B cell (primary cell): ENCODE results near the gene ZEB1. TPM values are rescaled to one million over a fixed set of nuclear protein-coding genes. Genes with fewer than 3 reads are reported as not detected.

Experiments used
- ATAC-seq: fragments of 200-7000 bp; cut with Tn5 transposase; one replicate; pipeline ENCODE4 v1.10.0; 2021; ENCODE audit warnings: low read depth, mild to moderate bottlenecking, moderate number of reproducible peaks, moderate library complexity
- CTCF ChIA-PET: fragments of 350-600 bp; sonication (Branson Sonifier 250); formaldehyde crosslinking; loops from one replicate; lab custom pipeline; 2021; ENCODE audit warnings: antibody characterized with exemption, inconsistent platforms; lab: Charles Lee
- POLR2A ChIA-PET: fragments of 350-600 bp; sonication (Branson Sonifier 250); formaldehyde crosslinking; loops from one replicate; lab custom pipeline; 2021; ENCODE audit warnings: antibody characterized with exemption; lab: Charles Lee
- DNase-seq: peaks from one replicate; pipeline ENCODE4 v3.0.0; 2013
- H2AFZ ChIP-seq: 2 replicates; pipeline ENCODE4 v1.6.1; 2012; ENCODE audit warnings: mild to moderate bottlenecking, low read depth, low read length; ENCODE audit not compliant: insufficient read depth, poor library complexity, severe bottlenecking
- H3K27ac ChIP-seq, 2 donors: 1 replicate in 1 of 2; 2 replicates in 1 of 2; pipeline ENCODE4 v1.5.1; 2012 to 2013; ENCODE audit warnings: low read length in 2 of 2, mild to moderate bottlenecking in 2 of 2, moderate library complexity in 1 of 2
- H3K27me3 ChIP-seq, 4 experiments: fragments of 200-600 bp in 1 of 4; sonication (generic) in 1 of 4; replicated peaks in 1 of 4; 1 replicate in 2 of 4; 2 replicates in 2 of 4; pipeline versions ENCODE4 v1.6.1 to v1.7.0; 2013 to 2016; ENCODE audit warnings: low read length in 3 of 4, mild to moderate bottlenecking in 2 of 4, mixed read lengths in 1 of 4, moderate library complexity in 1 of 4; ENCODE audit not compliant: insufficient read depth in 4 of 4, control insufficient read depth in 3 of 4; ENCODE audit errors: control extremely low read depth in 1 of 4
- H3K36me3 ChIP-seq, 2 experiments: replicated peaks in 1 of 2; 1 replicate in 1 of 2; 2 replicates in 1 of 2; pipeline versions ENCODE4 v1.6.1 to v1.7.1; 2013; ENCODE audit warnings: low read length in 1 of 2; ENCODE audit not compliant: insufficient read depth in 2 of 2, control insufficient read depth in 1 of 2; ENCODE audit errors: control extremely low read depth in 1 of 2, extremely low read depth in 1 of 2
- H3K4me1 ChIP-seq, 2 donors: fragments of 200-600 bp in 1 of 2; sonication (generic) in 1 of 2; 1 replicate in 1 of 2; 2 replicates in 1 of 2; pipeline versions ENCODE4 v1.5.1 to v1.6.1; 2013 to 2017; ENCODE audit warnings: low read length in 2 of 2; ENCODE audit not compliant: control insufficient read depth in 2 of 2, insufficient read depth in 2 of 2
- H3K4me2 ChIP-seq: replicated peaks from 2 replicates; pipeline ENCODE3; 2012; ENCODE audit warnings: mild to moderate bottlenecking, low read depth, low read length; ENCODE audit not compliant: poor library complexity, severe bottlenecking
- H3K4me3 ChIP-seq, 5 experiments: fragments of 200-600 bp in 1 of 5; sonication (generic) in 1 of 5; 1 replicate in 3 of 5; 2 replicates in 2 of 5; pipeline versions ENCODE4 v1.5.1 to v1.7.0; 2011 to 2016; ENCODE audit warnings: low read length in 4 of 5, mild to moderate bottlenecking in 4 of 5, low read depth in 2 of 5, control low read depth in 1 of 5, moderate library complexity in 1 of 5; ENCODE audit not compliant: insufficient read depth in 1 of 5; ENCODE audit errors: control extremely low read depth in 1 of 5, extremely low read depth in 1 of 5
- H3K79me2 ChIP-seq: fragments of 200-600 bp; sonication (generic); one replicate; pipeline ENCODE4 v1.6.0; 2016; ENCODE audit warnings: low read length; ENCODE audit not compliant: control insufficient read depth, insufficient read depth
- H3K9ac ChIP-seq: fragments of 200-600 bp; sonication (generic); 2 replicates; pipeline ENCODE4 v1.6.1; 2017; ENCODE audit warnings: mild to moderate bottlenecking, low read length, moderate library complexity
- H3K9me3 ChIP-seq, 3 donors: one replicate each; pipeline versions ENCODE4 v1.6.1 to v1.7.1; 2013; ENCODE audit warnings: low read length in 2 of 3; ENCODE audit not compliant: control insufficient read depth in 2 of 3, insufficient read depth in 1 of 3; ENCODE audit errors: control extremely low read depth in 1 of 3
- H4K20me1 ChIP-seq: 2 replicates; pipeline ENCODE4 v1.6.0; 2012; ENCODE audit warnings: mild to moderate bottlenecking, low read length; ENCODE audit not compliant: insufficient read depth, control insufficient read depth, poor library complexity, severe bottlenecking
- H3K27ac Mint-ChIP-seq: one replicate; pipeline ENCODE4 v1.8.0; 2021; ENCODE audit warnings: mixed read lengths
- H3K27me3 Mint-ChIP-seq: one replicate; pipeline ENCODE4 v1.8.0; 2021; ENCODE audit warnings: mixed read lengths
- H3K4me1 Mint-ChIP-seq: one replicate; pipeline ENCODE4 v1.8.0; 2021; ENCODE audit warnings: mixed read lengths
- H3K4me3 Mint-ChIP-seq: one replicate; pipeline ENCODE4 v1.8.0; 2021; ENCODE audit warnings: mixed read lengths
- H3K9me3 Mint-ChIP-seq: one replicate; pipeline ENCODE4 v1.8.0; 2022; ENCODE audit warnings: mixed read lengths; ENCODE audit not compliant: insufficient read depth
- CTCF ChIP-seq: fragments of 200-600 bp; IDR thresholded peaks from one replicate; pipeline ENCODE4 v1.8.0; 2022; ENCODE audit warnings: antibody characterized with exemption, mild to moderate bottlenecking
- EZH2 ChIP-seq: IDR thresholded peaks from 2 replicates; pipeline ENCODE4 v1.6.1; 2012; ENCODE audit warnings: borderline replicate concordance, low read depth, mild to moderate bottlenecking, moderate library complexity, low read length; ENCODE audit not compliant: insufficient read depth, poor library complexity, severe bottlenecking
- WGBS: methylation state at CpG from one replicate; pipeline ENCODE4 v1.1.5; 2013; ENCODE audit warnings: missing lambda C conversion rate; ENCODE audit not compliant: insufficient coverage; 5-methylcytosine and 5-hydroxymethylcytosine counted together
- intact Hi-C: fragments of 100-400 bp; cut with micrococcal nuclease; formaldehyde crosslinking; loops from one replicate; pipeline ENCODE4 v1.10.0; 2022
- polyA plus RNA-seq: library from polyadenylated mRNA; depleted of rRNA; stranded (reverse); fragments of >200 nt; gene quantifications from 2 replicates; pipeline ENCODE4 v1.2.3, GENCODE V29; 2012
- total RNA-seq, 2 donors: library from RNA; stranded (reverse); fragments of 120-200 nt in 1 of 2; gene quantifications; 1 replicate in 1 of 2; 2 replicates in 1 of 2; pipeline versions ENCODE4 v1.2.3 to v1.2.4, GENCODE V29; 2013 to 2022

The ZEB1 gene
- total and polyA plus RNA-seq, 2 donors (not counting 1 experiment from before 2014, with no cell fraction given), result 11.2 to 96.7 TPM

DNA sequence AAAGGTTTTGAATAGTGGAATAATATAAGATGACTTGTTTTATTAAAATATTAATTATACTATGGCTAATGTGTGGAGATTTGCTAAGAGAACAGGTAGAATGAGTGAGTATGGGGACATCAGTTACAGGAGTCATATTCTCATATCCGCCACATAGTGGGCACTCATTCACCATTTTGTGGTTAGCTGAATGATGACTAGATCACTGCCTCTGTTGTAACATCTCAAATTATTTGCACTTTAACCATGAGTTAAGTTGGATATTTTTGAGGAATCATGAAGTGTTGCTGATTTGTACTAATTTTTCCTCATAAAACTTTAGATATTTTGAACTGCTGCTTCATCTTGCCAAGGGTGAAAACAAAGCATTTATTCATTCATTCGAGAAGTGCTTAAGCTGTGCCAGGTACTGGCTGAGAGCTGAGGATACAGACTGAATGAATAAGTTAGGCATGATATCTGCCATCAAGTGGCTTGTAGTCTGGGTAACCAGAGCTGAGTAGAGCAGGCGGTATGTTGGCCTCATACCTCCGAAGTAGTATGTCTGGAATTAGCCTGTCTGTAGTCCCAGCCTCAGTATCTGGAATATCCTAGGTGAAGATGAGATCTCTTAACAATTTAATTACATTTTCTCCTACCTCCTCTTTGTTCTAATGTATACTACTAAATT lies 100.5 kb downstream of the ZEB1 start:
- H3K9me3 ChIP-seq, result no peaks in the 10 kb centered on the region
- peaks cover 54% of the 10 kb centered on the region for H4K20me1 ChIP-seq
- 100% methylated on average over 3 of the region's 4 CpGs for WGBS
- ChIA-PET CTCF (no interaction called here), POLR2A (no interaction called here)
- H2AFZ ChIP-seq, result no peak overlapping the region
- Mint-ChIP-seq H3K9me3 (peaks cover 3% of the 10 kb centered on the region), H3K27me3 (no peaks in the 10 kb centered on the region), H3K4me3 (no peak overlapping the region), H3K4me1 (peaks cover 68% of the 10 kb centered on the region), H3K27ac (no peak overlapping the region)
- H3K79me2 ChIP-seq, result peaks cover 83% of the 10 kb centered on the region
- no peak overlapping the region for H3K4me3 ChIP-seq
- peaks cover 8 to 23% of the 10 kb centered on the region in 2 donors for H3K4me1 ChIP-seq
- H3K9ac ChIP-seq, result no peak overlapping the region
- ATAC-seq, result no peak
- DNase-seq, result no peak
- no peaks in the 10 kb centered on the region for H3K36me3 ChIP-seq
- no peaks in the 10 kb centered on the region for H3K27me3 ChIP-seq
- H3K27ac ChIP-seq, result no peak overlapping the region
- intact Hi-C loops, result no loop called here
- H3K4me2 ChIP-seq, result no peak overlapping the region
- TF ChIP-seq CTCF, result no peak
- no peak for TF ChIP-seq EZH2

- no peak overlapping the region for H3K4me2 ChIP-seq
- Mint-ChIP-seq H3K27me3 (no peaks in the 10 kb centered on the region), H3K9me3 (peaks cover 3% of the 10 kb centered on the region), H3K27ac (no peak overlapping the region), H3K4me1 (peaks cover 76% of the 10 kb centered on the region), H3K4me3 (no peak overlapping the region)
- TF ChIP-seq CTCF (no peak), EZH2 (no peak)
- H4K20me1 ChIP-seq, result peaks cover 56% of the 10 kb centered on the region
- H3K27ac ChIP-seq, result no peak overlapping the region
- ATAC-seq (no peak), DNase-seq (no peak)
- no peaks in the 10 kb centered on the region for H3K27me3 ChIP-seq
- H3K79me2 ChIP-seq, result peaks cover 85% of the 10 kb centered on the region
- no peaks in the 10 kb centered on the region for H3K9me3 ChIP-seq
- no CpG with 5 or more reads among the region's 1 CpG for WGBS
- ChIA-PET POLR2A (no interaction called here), CTCF (no interaction called here)
- peaks cover 11 to 36% of the 10 kb centered on the region in 2 donors for H3K4me1 ChIP-seq
- H3K4me3 ChIP-seq, result no peak overlapping the region
- H2AFZ ChIP-seq, result no peak overlapping the region
- no peaks in the 10 kb centered on the region for H3K36me3 ChIP-seq
- no peak overlapping the region for H3K9ac ChIP-seq
- intact Hi-C loops, result no loop called here
Observed at GRCh38 chr10:31421322-31421721, 102.3 kb downstream of the ZEB1 start.
